Right forelimb (tissue), 1 donor: ENCODE measurements around the gene KCNF1.

Experiments
- DNase-seq: peaks from one replicate; pipeline ENCODE4 v3.0.0-alpha.2; 2018

The KCNF1 gene

GRCh38 chr2:10921525-10921924, 9.8 kb downstream of the KCNF1 start:
- DNase-seq: no peak

DNA sequence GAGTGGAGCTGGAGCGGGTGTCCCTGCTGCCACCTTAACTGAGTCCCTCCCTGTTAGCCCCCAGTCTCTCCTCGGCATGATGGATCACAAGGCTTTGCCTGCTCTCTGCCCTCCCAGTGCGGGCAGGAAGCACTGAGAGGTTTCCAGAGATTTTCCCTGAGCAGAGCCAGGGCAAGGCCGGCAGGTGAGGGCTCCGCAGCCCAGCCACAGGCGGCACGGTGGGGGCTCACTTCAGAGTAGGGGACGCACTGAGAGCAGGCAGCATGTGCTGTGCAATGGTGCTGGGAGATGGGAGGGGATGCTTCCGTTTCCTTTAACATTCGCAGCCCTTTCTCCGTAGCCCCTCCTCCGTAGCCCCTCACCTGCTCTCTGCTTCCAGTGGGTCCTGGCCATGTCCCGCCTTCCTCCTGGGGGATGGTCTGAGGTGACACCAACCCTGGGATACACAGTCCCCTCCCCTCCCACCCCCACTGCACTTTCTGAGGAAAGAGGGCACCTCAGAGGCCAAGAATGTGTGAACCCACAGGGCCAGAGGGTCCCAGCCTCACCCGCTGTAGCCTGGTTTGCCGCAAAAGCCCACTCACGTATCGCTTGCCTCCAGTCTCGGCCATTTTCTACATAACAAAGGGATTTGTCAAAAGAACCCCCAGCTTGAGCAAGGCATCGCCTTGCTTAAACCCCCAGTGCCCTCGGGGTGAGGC, 10.7 kb downstream of the KCNF1 start:
- peak; percentile 27 for DNase-seq

DNA sequence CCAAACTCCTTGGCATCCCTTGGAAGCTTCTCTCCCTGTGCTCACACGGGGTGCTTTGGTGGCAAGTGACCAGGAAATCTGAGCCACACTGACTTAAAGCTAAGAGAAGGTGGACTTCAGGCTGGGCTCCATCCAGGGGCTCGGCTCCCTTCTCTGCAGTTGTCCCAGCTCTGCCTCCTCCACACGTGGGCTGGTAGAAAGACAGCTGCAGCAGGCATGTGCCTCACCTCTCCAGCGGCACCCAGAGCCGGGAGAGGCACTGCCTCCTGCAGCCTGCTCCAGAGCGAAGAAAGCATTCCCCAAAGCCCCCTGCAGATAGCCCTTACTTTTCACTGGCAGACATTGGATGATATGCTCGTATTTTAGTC, 11.3 kb downstream of the KCNF1 start:
- DNase-seq: peak; percentile 22

DNA sequence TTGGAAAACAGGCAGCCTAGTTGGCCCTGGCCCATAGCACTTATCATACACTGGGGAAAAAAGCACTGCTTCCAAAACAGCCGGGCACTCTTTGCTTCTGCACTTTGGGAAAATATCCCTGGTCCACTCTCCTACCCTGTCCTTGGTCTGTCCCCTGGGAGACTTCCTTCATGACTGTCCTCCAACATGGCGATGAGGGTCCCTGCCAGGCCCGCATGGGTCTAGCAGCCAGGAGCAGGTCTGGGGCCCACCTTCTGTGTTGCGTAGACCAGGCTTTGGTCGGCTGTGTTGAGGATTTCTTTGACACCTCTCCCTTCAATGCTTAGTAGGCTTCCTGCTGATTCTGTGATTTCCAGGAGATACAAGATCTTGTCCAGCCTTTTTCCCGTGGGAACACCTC, 12.2 kb downstream of the KCNF1 start:
- DNase-seq: peak; percentile 25

- DNase-seq: peak; percentile 21
These were observed 12.7 kb downstream of the KCNF1 start for GRCh38 chr2:10924441-10924840.

DNA sequence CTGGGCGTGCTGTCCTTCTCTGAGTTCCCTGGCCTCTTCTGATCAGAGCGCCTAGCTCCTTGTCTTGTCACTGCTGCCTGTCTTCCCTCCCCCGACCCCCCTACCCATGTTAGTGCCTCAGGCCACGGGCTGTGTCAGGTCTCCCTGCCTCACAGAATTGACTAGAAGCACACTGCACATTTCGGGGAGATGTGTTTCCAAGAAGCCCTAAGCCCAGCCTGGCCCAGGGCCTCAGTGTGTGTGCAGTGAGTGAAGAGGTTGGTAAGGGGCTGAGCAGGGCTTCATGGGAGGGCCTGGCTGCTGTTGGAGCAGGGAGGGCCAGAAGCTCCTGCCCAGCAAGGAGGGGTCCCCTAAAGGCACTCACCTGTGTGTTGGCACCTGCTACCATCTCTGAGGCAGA, 13.1 kb downstream of the KCNF1 start:
- DNase-seq: no peak

DNA sequence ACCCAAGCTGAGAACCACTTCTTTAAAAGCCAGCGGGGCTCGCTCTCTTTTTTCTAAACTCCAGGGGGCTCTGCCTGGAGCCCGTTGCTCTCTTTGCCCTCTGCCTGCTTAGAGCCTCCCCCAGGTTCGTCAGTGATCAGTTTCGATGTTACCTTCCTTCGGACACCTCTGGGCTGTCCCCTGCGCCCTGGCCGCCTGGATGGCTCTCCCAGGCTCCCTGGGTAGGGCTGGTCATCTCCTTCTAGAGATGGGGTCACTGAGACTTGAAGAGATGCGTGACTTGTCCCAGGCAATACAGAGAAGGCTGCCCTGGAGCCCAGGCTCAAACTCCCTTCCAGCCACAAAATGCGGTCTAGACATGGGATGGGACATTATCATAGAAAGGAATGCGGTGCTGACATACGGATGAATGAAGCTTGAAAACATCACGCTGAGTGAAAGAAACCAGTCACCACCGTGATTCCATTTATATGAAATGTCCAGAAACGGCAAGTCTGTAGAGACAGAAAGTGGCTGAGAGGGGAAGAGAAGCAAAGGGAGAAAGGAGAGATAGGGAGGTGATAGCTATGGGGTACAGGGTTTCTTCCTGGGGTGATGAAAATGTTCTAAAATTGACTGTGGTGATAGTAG, 14.6 kb downstream of the KCNF1 start:
- DNase-seq: no peak

- DNase-seq: no peak
These were observed 19.2 kb downstream of the KCNF1 start for GRCh38 chr2:10930721-10931516.

DNA sequence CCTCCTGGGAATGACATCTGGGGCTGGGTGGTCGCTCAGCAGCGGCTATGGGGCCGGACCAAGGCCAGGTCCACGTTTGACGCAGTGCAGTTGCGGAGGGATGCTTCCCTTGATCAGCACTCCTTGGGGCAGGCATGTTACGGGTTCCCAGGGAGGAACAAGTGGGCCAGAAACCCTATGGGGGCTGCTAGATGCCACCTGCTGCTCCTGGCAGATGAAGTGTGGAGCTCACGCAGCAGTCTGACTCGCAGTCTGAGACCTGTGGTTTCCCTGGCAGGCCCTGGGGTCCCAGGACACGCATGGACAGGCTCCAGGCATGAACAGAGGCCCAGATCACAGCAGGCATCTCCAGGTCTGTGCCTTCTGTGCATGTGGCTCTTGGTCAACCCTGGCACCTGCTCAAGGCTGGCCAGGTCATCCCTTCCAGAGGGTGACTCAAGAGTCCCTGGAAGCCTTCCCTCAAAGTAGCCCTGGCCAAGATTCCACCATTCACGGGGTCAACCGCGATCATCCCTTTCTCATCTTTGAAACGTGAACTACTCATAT, 20.0 kb downstream of the KCNF1 start:
- no peak for DNase-seq

DNA sequence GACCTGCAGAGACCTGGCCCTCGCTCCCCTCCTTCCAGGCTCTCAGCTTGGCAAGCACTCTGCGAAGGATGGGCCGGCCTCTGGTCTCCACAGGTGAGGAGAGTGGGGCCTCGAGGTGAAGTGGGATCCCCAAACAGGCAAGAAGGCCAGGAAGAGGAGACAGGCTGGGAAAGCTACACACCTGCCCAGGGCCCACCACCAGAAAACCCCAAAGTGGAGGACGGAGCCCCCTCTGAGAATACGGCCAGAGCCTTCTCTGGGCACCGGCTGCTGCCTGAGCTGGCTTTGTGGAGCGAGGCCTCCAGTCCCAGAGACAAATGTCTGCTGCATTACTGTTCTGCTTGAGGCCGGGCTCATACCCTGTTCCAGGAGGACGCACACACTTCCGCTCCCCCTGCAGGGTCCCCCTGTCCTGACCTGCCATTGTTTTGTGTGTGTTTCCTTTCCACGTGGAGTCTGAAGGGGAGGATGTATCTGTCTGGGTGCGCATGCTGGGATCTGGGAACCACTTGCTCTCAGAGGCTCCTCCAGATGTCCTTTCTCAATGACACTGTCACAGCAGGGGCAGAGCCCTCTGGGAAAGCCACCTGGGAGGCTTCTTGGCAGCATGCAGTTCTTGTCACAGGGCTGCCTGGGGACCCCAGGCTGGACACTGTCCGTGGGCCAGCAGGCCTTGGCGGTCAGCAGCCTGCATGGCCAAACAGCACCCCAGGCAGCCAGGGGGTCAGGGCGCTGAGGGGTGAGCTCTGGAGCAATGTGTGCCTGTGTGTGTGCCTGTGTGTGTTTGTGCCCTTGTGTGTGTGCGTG, 20.8 kb downstream of the KCNF1 start:
- no peak for DNase-seq

- DNase-seq: no peak
These were observed 22.0 kb downstream of the KCNF1 start for GRCh38 chr2:10933700-10934225.

- DNase-seq: no peak
These were observed 22.7 kb downstream of the KCNF1 start for GRCh38 chr2:10934308-10934978.

DNA sequence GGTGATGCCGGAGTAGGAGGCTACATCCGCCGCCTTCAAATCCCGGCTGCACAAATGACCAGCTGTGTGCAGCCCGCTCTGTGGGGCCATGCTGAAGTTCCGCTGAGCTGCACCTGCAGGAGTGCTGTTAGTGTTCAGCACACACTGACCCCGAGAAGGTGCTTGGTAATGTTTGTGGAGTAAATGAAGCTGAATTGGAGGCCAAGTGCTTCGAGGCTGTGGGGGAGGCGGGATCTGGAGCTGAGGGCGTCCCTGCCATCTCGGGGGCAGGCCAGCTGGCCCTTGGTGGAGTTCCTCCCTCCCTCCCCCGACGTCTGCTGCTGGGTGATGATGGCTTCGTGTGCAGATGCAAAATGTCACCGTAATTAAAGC, 23.2 kb downstream of the KCNF1 start:
- no peak for DNase-seq

DNA sequence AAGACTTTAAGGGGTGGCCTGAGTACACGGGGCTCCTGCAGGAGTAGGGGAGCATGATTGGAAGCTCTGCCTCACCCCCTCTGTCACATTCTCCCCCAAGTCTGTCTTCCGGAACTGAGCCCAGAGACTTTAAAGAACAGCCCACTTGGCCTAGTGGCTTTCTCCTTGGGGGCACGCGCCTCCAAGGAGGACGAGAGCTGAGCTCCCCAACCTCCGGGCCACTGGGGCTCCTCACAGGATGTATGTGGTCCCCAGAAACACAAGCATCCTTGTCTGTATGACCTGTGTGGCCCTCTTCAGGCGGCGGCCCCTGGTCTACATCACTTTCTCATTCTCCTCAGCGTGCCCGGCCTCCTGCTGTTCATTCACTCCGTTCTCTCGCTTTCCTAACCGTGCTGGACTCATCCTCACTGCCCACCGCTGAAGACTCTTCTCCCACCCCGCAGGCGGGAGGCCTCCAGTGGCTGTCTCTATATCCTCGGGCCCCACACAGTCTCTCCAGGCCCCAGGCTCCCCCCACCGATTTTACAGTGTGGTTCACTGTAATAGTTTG, 23.7 kb downstream of the KCNF1 start:
- no peak for DNase-seq

DNA sequence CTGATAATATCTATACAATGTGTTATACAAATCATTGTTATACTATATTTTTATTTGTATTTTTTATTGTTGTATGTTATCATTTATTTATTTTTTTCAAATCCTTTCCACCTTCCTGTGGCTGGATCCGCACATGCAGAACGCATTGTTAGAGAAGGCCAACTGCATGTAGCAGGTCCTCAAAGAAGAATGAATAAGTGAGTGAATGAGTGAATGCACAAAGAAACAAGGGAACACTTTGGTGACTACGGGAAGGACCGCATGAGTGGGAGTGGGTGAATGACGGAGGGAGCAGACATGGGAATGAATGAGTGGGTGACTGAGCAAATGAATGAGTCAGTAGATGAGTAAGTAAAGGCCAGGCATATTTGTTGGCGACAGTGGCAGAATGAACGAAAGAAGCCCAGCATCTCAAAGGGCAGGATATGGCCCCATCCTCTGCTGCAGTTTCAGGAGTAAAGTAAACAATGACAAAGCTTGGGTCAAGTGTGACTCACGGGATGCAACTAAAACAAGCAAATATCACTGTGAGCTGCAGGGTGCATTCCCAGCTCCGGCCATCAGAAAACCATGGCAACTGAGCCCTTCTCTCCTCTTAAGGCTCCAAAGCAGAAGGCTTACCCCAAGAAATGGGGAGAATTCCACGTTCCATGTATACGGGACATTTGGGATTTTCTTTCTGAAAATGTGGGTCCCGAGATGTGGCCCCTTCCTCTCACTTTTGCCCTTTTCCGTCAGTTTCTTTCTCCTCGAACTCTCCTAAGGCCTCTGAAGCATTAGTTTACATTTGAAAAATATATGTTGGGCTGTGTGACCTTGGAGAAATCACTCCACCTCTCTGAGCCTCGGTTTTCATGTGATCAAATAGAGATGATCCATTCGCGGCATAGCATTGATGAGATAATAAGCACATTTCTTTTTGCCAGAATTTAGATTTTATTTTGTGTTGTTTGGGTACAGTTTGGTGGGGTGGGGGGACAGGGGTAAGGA, 24.5 kb downstream of the KCNF1 start:
- no peak for DNase-seq

DNA sequence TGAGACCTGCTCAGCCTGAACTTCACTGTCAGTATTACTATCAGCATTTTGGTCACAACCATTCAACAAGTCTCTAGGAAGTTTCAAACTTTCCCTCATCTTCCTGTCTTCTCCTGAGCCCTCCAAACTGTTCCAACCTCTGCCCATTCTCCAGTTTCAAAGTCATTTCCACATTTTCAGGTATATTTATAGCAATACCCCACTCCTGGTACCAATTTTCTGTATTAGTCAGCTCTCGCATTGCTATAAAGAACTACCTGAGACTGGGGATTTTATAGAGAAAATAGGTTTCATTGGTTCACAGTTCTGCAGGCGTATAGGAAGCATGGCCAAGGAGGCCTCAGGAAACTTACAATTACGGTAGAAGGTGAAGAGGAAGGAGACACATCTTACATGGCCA, 27.3 kb downstream of the KCNF1 start:
- DNase-seq: no peak

DNA sequence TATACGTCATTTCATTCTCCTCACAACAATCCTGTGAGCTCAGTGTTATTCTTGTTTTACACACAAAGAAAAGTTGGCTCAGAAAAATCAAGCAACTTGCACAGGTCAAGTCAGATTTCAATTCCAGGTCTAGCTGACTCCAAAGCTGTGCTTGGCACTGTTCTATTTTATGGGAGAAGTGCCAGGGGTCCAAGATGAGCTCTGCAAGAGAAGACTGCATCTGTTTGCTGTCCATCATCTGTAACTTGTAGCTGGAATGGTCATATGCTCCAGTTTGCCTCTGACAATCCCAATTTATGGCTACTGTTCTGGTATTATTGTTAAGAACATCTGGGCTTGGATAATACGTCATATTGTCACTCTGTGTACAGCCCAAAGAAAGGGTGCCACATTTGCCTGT, 28.9 kb downstream of the KCNF1 start:
- no peak for DNase-seq

DNA sequence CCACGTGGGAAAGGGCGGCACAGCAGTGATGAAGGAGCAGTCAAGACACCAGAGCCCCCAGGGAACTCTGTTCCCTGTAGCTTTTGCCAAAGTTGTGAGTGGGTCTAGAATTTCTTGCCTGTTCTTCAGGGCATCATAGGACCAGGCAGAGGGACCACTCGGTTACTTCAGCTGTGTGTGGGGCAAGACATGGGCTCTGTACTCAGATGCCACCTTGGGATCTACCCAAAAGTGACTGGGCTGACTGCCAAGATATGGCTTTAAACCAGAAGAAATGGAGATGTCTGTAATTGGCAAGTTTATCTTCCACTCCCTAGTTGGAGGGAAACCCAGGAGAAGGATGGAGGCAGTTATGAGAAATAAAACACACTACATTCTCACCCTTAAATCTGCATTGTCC, 29.6 kb downstream of the KCNF1 start:
- DNase-seq: no peak

DNA sequence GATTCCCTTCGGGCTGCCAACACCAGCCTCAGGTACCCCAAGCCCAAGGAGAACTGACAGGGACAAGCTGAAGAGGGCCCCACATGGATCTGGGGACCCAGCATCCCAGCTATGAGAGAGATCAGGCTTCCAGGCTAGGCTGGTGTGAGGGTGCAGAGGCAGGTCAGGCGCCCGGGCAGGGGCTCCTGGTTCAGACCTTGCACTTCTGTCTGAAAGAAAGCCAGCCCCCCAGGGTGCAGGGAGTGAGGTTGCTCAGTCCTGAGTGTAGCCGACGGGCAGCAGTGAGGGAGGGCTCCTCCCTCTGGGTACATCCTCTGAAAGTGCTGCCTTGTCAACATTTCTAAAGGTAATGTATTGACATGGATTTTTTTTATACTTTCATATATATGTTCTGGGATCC, 33.1 kb downstream of the KCNF1 start:
- DNase-seq: no peak

DNA sequence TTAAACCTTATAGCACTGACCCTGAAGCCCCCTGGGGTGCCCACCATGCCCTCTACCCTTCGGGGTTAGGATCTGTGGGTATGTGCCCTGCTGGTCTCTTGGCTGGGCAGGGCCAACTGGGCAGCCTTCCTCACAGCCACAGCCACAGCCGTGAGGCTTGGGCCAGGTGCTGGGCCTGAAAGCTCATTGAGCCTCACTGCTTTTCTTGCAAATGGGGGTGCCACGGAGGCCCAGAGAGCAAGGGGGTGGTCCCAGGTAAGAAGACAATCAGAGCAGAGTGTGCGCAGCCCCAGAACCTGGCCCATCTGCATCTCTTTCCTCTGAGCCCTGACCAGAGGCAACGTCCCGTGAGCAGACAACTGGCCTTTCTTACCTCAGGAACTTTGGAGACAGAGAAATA, 34.7 kb downstream of the KCNF1 start:
- DNase-seq: no peak

GRCh38 chr2:10947005-10947440, 35.3 kb downstream of the KCNF1 start:
- no peak for DNase-seq
